Astrocyte (in vitro differentiated cells and primary cell): ENCODE results near the gene NFIL3.

Experiments
- EZH2 ChIP-seq: IDR thresholded peaks from 2 replicates; pipeline ENCODE4 v1.6.1; 2012; ENCODE audit warnings: mild to moderate bottlenecking, low read length, inconsistent platforms; ENCODE audit not compliant: insufficient read depth
- TF ChIP-seq, protein P1 (sequence below): IDR thresholded peaks from 2 replicates; pipeline ENCODE4 v1.5.1; 2011; ENCODE audit warnings: low read depth, mild to moderate bottlenecking, inconsistent platforms, low read length, moderate library complexity; ENCODE audit not compliant: insufficient read depth

DNA sequence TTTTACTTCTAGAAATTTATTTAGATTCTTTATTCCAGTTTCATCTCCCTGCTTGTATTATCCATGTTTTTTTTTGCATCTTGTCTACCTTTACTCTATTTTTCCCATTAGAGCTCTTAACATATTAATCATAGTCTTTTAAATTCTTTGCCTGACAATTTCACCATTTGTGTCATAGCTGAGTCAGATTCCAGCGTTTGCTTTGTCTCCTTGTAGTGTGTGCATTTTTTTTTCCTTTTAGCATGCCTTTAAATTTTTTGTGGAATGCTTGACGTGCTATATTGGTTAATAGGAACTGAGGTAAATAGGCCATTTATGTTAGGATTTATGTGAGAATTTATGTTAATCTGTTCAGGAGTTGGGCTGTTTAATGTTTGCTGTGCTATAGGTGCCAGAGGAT, 41.8 kb upstream of the NFIL3 start:
- TF ChIP-seq, protein P1, sequence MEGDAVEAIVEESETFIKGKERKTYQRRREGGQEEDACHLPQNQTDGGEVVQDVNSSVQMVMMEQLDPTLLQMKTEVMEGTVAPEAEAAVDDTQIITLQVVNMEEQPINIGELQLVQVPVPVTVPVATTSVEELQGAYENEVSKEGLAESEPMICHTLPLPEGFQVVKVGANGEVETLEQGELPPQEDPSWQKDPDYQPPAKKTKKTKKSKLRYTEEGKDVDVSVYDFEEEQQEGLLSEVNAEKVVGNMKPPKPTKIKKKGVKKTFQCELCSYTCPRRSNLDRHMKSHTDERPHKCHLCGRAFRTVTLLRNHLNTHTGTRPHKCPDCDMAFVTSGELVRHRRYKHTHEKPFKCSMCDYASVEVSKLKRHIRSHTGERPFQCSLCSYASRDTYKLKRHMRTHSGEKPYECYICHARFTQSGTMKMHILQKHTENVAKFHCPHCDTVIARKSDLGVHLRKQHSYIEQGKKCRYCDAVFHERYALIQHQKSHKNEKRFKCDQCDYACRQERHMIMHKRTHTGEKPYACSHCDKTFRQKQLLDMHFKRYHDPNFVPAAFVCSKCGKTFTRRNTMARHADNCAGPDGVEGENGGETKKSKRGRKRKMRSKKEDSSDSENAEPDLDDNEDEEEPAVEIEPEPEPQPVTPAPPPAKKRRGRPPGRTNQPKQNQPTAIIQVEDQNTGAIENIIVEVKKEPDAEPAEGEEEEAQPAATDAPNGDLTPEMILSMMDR = no peak
- TF ChIP-seq EZH2 = no peak
